ENCODE measurements around the gene SNRNP200. TPM values are rescaled to one million over a fixed set of nuclear protein-coding genes. Genes with fewer than 3 reads are reported as not detected.

The SNRNP200 gene
- total RNA-seq, 1 donor from 2014 or later = 114 TPM

- no peak for DNase-seq (ENCODE audit: extremely low spot score, unreplicated experiment)
- Mint-ChIP-seq H3K4me1 (ENCODE audit: unreplicated experiment) (peaks cover 59% of the 10 kb centered on the region), H3K4me3 (ENCODE audit: unreplicated experiment) (peak overlapping the region; percentile 78), H3K9me3 (ENCODE audit: unreplicated experiment) (no peaks in the 10 kb centered on the region), H3K36me3 (ENCODE audit: unreplicated experiment) (peaks cover 8% of the 10 kb centered on the region), H3K27ac (ENCODE audit: unreplicated experiment) (peak overlapping the region; percentile 25), H3K27me3 (ENCODE audit: unreplicated experiment) (no peaks in the 10 kb centered on the region)
- no peak for TF ChIP-seq CTCF (IDR thresholded peaks at IDR 0.05)
Observed at GRCh38 chr2:96264086-96264485, 41.3 kb downstream of the SNRNP200 start.

- DNase-seq (ENCODE audit: extremely low spot score, unreplicated experiment) = no peak
- Mint-ChIP-seq H3K9me3 (ENCODE audit: unreplicated experiment) (no peaks in the 10 kb centered on the region), H3K4me1 (ENCODE audit: unreplicated experiment) (peaks cover 71% of the 10 kb centered on the region), H3K4me3 (ENCODE audit: unreplicated experiment) (no peak overlapping the region), H3K36me3 (ENCODE audit: unreplicated experiment) (no peaks in the 10 kb centered on the region), H3K27me3 (ENCODE audit: unreplicated experiment) (no peaks in the 10 kb centered on the region), H3K27ac (ENCODE audit: unreplicated experiment) (no peak overlapping the region)
- TF ChIP-seq CTCF (IDR thresholded peaks at IDR 0.05) = no peak
Observed at GRCh38 chr2:96262306-96262705, 43.0 kb downstream of the SNRNP200 start.

GRCh38 chr2:96261328-96262003 lies 43.9 kb downstream of the SNRNP200 start:
- Mint-ChIP-seq H3K36me3 (ENCODE audit: unreplicated experiment) (peaks cover 3% of the 10 kb centered on the region), H3K4me1 (ENCODE audit: unreplicated experiment) (peaks cover 68% of the 10 kb centered on the region), H3K4me3 (ENCODE audit: unreplicated experiment) (no peak overlapping the region), H3K27me3 (ENCODE audit: unreplicated experiment) (no peaks in the 10 kb centered on the region), H3K9me3 (ENCODE audit: unreplicated experiment) (no peaks in the 10 kb centered on the region), H3K27ac (ENCODE audit: unreplicated experiment) (peak overlapping the region; percentile 86)
- TF ChIP-seq CTCF (IDR thresholded peaks at IDR 0.05) = no peak
- DNase-seq (ENCODE audit: extremely low spot score, unreplicated experiment) = no peak

- peaks cover 65% of the 10 kb centered on the region for H3K4me1 Mint-ChIP-seq (ENCODE audit: unreplicated experiment)
- TF ChIP-seq CTCF (IDR thresholded peaks at IDR 0.05) = peak; percentile 50
- no peaks in the 10 kb centered on the region for H3K27me3 Mint-ChIP-seq (ENCODE audit: unreplicated experiment)
- H3K27ac Mint-ChIP-seq (ENCODE audit: unreplicated experiment) = peak overlapping the region; percentile 86
- H3K36me3 Mint-ChIP-seq (ENCODE audit: unreplicated experiment) = peaks cover 3% of the 10 kb centered on the region
- DNase-seq (ENCODE audit: extremely low spot score, unreplicated experiment) = no peak
- no peaks in the 10 kb centered on the region for H3K9me3 Mint-ChIP-seq (ENCODE audit: unreplicated experiment)
- peak overlapping the region; percentile 53 for H3K4me3 Mint-ChIP-seq (ENCODE audit: unreplicated experiment)
Observed at GRCh38 chr2:96260387-96261260, 44.7 kb downstream of the SNRNP200 start.

GRCh38 chr2:96259497-96259921 lies 45.8 kb downstream of the SNRNP200 start:
- H3K4me1 Mint-ChIP-seq (ENCODE audit: unreplicated experiment) = peaks cover 60% of the 10 kb centered on the region
- no peaks in the 10 kb centered on the region for H3K9me3 Mint-ChIP-seq (ENCODE audit: unreplicated experiment)
- no peak overlapping the region for H3K4me3 Mint-ChIP-seq (ENCODE audit: unreplicated experiment)
- no peaks in the 10 kb centered on the region for H3K27me3 Mint-ChIP-seq (ENCODE audit: unreplicated experiment)
- peaks cover 6% of the 10 kb centered on the region for H3K36me3 Mint-ChIP-seq (ENCODE audit: unreplicated experiment)
- DNase-seq (ENCODE audit: extremely low spot score, unreplicated experiment) = no peak
- peak overlapping the region; percentile 86 for H3K27ac Mint-ChIP-seq (ENCODE audit: unreplicated experiment)
- no peak for TF ChIP-seq CTCF (IDR thresholded peaks at IDR 0.05)
